HG03060 (cell line): Measurements from ENCODE around the gene CRMP1.

Experiments
- ATAC-seq: cut with Tn5 transposase; IDR thresholded peaks from one replicate; pipeline ENCODE4 v1.9.1; 2021; ENCODE audit warnings: low read depth, moderate number of reproducible peaks; ENCODE audit not compliant: unreplicated experiment

CRMP1 gene

DNA sequence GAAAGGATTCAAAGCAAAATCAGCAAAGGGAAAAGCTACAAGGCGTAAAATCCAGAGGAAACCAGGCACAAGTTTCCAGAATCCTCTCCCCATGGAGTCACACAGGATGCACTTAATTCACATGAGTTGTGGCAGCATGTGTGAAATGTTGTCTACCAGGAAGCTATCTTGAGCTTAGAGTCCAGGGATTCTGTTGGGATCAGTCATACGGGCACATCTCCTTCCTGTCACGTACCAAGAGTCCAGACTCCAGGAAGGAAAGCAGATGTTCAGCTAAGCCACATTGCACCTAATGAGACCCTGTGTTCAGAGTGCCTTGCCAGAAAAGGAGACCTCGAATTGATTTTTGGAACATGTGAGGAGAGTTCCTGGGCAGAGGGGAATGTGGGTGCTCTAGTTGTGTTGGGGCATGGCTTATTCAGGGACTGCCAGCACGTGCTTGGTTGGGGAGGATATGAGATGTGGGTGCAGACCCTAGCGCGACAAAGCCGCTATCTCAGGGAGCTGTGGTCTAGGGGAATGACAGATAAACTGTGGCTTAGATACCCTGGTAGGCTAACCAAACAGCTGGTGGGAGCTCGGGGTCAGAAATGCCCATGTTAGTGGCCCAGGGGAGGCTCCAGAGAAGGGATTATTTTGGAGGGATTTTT lies 111.9 kb downstream of the CRMP1 start:
- ATAC-seq: no peak

DNA sequence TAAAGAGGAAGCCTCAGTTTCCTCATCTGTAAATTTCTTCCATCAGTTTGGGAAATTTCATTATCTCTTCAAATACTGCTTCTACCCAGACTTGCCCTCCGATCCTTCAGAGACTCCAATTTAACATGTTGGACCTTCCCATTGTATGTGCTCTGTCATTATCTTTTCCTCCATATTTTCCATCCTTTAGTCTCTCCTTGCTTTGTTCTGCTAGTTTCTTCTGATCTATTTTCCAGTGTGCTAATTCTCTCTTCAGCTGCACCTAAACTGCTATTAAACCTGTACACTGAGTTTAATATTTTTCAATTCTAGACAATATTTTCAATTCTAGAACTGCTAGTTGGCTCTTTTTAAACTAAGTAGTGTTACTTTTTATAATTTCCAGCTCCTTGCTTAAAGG lies 116.4 kb downstream of the CRMP1 start:
- ATAC-seq: no peak

DNA sequence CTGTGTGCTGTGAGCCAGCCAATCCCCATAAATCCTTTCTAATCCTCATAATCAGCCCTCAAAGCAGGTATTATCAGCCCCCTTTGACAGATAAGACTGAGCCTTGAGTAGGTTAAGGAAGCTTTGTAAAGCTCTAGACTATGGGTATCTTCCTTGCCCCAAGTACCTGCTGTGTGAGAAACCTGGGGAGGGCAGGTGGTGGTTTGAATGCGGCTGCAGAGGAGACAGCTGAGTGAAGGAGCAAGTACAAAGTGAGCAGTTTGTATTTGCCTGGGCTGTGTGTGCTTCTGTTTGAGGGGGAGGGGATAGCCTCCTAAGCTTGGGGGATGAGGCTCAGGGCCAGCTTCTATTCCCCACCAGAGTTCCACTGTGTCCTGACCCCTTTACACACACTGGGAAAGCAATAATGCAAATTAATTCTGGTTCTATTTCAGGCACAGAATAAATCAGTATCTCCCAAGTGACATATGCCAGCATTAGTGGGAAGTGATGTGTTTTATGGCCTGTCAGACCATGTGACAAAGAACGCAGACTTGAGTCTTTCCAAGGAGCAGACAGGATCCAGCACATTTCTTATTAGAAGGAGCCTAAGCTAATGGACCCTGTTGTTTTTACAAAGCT lies 118.4 kb downstream of the CRMP1 start:
- ATAC-seq: no peak

DNA sequence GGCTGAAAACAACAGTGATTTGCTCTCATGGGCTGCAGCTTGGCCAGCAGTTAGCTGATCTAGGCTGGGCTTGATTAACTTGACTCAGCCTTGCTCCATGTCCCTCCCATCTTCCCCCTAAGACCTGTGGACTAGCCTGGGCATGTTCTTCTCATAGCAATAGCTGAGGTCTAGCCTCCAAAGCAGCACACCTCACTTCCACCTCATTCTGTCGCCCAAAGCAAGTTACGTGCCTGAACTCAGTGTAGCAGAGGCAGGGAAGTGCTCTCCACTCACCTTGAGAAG lies 119.7 kb downstream of the CRMP1 start:
- no peak for ATAC-seq

DNA sequence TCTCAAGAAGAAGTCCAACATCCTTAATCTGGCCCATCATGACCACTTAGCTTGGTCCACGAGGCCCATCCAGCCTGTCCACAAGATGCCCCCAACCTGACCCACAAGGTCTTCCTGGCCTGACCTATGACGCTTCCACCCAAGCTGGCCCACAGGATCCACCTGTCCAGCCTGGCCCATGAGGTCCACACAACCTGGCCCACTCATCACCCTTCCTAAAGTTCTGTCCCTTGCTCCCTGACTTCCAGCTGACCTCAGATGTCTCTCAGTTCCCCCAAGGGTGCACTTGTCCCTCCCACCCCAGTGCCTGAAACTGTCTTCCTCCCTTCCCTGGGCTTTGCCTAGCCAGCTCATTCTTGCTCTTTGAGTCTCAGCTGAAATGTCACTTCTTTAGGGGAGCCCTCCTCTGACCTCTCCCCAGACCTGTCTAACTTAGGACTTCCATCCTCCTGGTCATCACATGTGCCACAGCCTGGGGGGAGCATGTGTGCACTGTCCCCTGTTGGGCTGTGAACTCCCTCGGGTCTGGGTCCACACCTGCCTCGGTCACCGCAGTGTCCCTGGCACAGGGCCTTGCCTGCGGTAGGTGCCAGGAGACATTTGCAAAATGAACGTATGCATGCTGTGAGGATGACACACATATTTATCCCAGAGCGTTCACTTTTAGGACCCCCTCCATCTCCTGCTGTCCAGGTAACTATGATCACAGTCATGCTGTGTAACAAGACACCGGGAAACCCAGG lies 120.2 kb downstream of the CRMP1 start:
- no peak for ATAC-seq
